Measurements from ENCODE around the gene PLPP4. TPM values are rescaled to one million over a fixed set of nuclear protein-coding genes. Genes with fewer than 3 reads are reported as not detected.

The PLPP4 gene
- total and polyA plus RNA-seq, 2 donors (not counting 3 experiments of a cell fraction or from before 2014, with no cell fraction given): 15.5 to 36.4 TPM

- intact Hi-C loops (cut with micrococcal nuclease): no loop called here
- Histone ChIP-seq H4K20me1 (replicated peaks; ENCODE audit: control insufficient read depth, extremely low read depth, insufficient read depth, low read length) (no peaks in the 10 kb centered on the region), H3K36me3 (ENCODE audit: control insufficient read depth in 2 of 2, extremely low read depth in 1 of 2, insufficient read depth in 2 of 2, low read length in 2 of 2) (no peaks in the 10 kb centered on the region), H2AFZ (ENCODE audit: low read depth, low read length) (no peak overlapping the region), H3K4me3 (replicated peaks in 1 of 3; ENCODE audit: insufficient read depth in 1 of 3, low read depth in 1 of 3, low read length in 3 of 3) (no peak overlapping the region), H3K4me2 (ENCODE audit: insufficient read depth, low read length) (no peak overlapping the region), H3K9me3 (replicated peaks; ENCODE audit: control insufficient read depth, insufficient read depth, low read length) (no peaks in the 10 kb centered on the region), H3K79me2 (ENCODE audit: control insufficient read depth, insufficient read depth, low read length) (no peaks in the 10 kb centered on the region), H3K9ac (replicated peaks; ENCODE audit: extremely low read depth, insufficient read depth, low read length) (no peak overlapping the region), H3K27ac (ENCODE audit: insufficient read depth, low read depth, low read length) (no peak overlapping the region), H3K27me3 (ENCODE audit: control insufficient read depth in 2 of 2, insufficient read depth in 2 of 2, low read length in 2 of 2) (no peaks in the 10 kb centered on the region), H3K4me1 (ENCODE audit: control insufficient read depth, extremely low read depth, insufficient read depth, low read length) (no peaks in the 10 kb centered on the region), H3K9me1 (replicated peaks; ENCODE audit: control insufficient read depth, extremely low read depth, insufficient read depth, low read length) (no peaks in the 10 kb centered on the region)
- dilution Hi-C loops (cut with MboI; ENCODE audit: extremely low pct_ligation_motif_present, low sequenced_read_pairs): no loop called here
- DNase-seq (ENCODE audit: low read depth, low spot score): no peak
- FAIRE-seq: no peak
- no peak for TF ChIP-seq POLR2A (IDR thresholded peaks at IDR 0.05; ENCODE audit: low read depth, low read length)
- no peak for TF ChIP-seq JUN (IDR thresholded peaks at IDR 0.05; ENCODE audit: borderline replicate concordance, insufficient read depth, insufficient read length, low read depth)
- no peak for TF ChIP-seq GATA2 (IDR thresholded peaks at IDR 0.05; ENCODE audit: insufficient read depth, insufficient read length, low read depth, low read length)
- TF ChIP-seq, protein P1, sequence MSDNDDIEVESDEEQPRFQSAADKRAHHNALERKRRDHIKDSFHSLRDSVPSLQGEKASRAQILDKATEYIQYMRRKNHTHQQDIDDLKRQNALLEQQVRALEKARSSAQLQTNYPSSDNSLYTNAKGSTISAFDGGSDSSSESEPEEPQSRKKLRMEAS (IDR thresholded peaks at IDR 0.05; ENCODE audit: insufficient read depth, insufficient read length): no peak
- TF ChIP-seq, protein P2, sequence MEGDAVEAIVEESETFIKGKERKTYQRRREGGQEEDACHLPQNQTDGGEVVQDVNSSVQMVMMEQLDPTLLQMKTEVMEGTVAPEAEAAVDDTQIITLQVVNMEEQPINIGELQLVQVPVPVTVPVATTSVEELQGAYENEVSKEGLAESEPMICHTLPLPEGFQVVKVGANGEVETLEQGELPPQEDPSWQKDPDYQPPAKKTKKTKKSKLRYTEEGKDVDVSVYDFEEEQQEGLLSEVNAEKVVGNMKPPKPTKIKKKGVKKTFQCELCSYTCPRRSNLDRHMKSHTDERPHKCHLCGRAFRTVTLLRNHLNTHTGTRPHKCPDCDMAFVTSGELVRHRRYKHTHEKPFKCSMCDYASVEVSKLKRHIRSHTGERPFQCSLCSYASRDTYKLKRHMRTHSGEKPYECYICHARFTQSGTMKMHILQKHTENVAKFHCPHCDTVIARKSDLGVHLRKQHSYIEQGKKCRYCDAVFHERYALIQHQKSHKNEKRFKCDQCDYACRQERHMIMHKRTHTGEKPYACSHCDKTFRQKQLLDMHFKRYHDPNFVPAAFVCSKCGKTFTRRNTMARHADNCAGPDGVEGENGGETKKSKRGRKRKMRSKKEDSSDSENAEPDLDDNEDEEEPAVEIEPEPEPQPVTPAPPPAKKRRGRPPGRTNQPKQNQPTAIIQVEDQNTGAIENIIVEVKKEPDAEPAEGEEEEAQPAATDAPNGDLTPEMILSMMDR (IDR thresholded peaks at IDR 0.05; ENCODE audit: extremely low read depth in 1 of 2, insufficient read depth in 1 of 2, low read depth in 1 of 2, low read length in 2 of 2): no peak
- TF ChIP-seq POLR2AphosphoS5 (IDR thresholded peaks at IDR 0.05; ENCODE audit: insufficient read depth, low read depth, low read length): no peak
- TF ChIP-seq EZH2 (IDR thresholded peaks at IDR 0.05; ENCODE audit: borderline replicate concordance, low read depth, low read length, severe bottlenecking): no peak
- no peak for TF ChIP-seq MYC (IDR thresholded peaks at IDR 0.05; ENCODE audit: low read depth, low read length)
- BruUV-seq (replicated peaks): no TSS peak
- ChIA-PET CTCF (interaction anchor here (1.5 kb wide), 1 partner anchor 11 kb away, joined by 4 read pairs; no protein-coding TSS in a partner anchor), POLR2A (no interaction called here)
Measured at GRCh38 chr10:120493411-120494312, 36.6 kb downstream of the PLPP4 start.
